Measurements from ENCODE around the gene LRRC40.

DNA sequence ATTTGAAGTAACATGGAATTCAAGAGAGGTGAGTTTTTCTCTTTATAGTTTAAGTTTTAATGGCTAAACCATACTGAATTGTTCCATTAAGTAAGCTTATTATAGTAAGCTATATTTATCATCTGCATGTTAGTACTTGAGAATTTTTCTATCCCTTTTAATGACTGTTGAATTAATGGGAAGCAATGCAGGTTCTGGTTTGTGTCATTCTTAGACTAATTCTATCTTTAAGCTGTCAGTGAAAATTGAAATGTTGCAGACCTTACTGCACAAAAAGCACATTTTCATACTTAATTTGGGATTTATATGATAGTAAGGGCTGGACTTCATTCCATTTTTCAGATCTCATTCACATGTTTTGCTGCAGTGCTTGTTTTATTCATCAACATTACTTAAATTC lies 41.7 kb upstream of the LRRC40 start:
- TF ChIP-seq POLR2A (IDR thresholded peaks at IDR 0.05) (no peak), CTCF (IDR thresholded peaks at IDR 0.05) (no peak), POLR2AphosphoS5 (IDR thresholded peaks at IDR 0.05) (no peak)

All from transverse colon (tissue), 4 donors.